GM12801 (cell line): ENCODE results near the gene ANXA1.

Source experiments
- CTCF ChIP-seq: IDR thresholded peaks from one replicate; pipeline ENCODE4 v1.5.1; 2011; ENCODE audit warnings: control low read depth; ENCODE audit not compliant: insufficient read length; ENCODE audit errors: extremely low read depth

The ANXA1 gene

GRCh38 chr9:73204936-73205335 is 53.3 kb downstream of the ANXA1 start:
- TF ChIP-seq CTCF: no peak

GRCh38 chr9:73206851-73207250 is 55.2 kb downstream of the ANXA1 start:
- TF ChIP-seq CTCF: no peak

GRCh38 chr9:73210886-73211666 is 59.4 kb downstream of the ANXA1 start:
- TF ChIP-seq CTCF: no peak

- no peak for TF ChIP-seq CTCF
Observed at GRCh38 chr9:73213300-73213699, 61.6 kb downstream of the ANXA1 start.

GRCh38 chr9:73215249-73215648 is 63.6 kb downstream of the ANXA1 start:
- TF ChIP-seq CTCF: no peak

GRCh38 chr9:73216100-73216499 is 64.4 kb downstream of the ANXA1 start:
- TF ChIP-seq CTCF: no peak
